ENCODE results near the gene FAM229A.

DNA sequence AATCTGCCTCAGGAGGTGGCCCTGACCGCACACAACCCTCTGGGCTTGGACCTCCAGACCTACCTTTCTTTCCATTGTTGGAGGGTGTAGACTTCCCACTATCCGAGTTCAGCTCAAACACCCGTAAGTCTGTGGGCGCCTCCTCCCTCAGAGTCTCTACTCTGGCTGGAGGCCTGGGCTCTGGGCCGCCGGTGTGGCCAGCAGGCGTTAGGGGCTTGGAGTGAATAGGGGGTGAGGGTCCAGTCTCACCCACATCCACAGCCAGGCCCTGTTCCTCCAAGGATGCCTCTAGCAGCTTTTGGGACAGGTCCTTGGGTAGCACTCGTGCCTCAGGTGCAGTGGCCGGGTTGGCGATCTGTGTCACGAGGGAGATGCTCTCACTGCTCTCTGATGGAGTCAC is 13.9 kb upstream of the FAM229A start:
- TF ChIP-seq, protein P1, sequence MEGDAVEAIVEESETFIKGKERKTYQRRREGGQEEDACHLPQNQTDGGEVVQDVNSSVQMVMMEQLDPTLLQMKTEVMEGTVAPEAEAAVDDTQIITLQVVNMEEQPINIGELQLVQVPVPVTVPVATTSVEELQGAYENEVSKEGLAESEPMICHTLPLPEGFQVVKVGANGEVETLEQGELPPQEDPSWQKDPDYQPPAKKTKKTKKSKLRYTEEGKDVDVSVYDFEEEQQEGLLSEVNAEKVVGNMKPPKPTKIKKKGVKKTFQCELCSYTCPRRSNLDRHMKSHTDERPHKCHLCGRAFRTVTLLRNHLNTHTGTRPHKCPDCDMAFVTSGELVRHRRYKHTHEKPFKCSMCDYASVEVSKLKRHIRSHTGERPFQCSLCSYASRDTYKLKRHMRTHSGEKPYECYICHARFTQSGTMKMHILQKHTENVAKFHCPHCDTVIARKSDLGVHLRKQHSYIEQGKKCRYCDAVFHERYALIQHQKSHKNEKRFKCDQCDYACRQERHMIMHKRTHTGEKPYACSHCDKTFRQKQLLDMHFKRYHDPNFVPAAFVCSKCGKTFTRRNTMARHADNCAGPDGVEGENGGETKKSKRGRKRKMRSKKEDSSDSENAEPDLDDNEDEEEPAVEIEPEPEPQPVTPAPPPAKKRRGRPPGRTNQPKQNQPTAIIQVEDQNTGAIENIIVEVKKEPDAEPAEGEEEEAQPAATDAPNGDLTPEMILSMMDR (IDR thresholded peaks at IDR 0.05): no peak
- TF ChIP-seq POLR2A (IDR thresholded peaks at IDR 0.05): no peak
